Measurements from ENCODE around the gene TBC1D16. TPM values are rescaled to one million over a fixed set of nuclear protein-coding genes. Genes with fewer than 3 reads are reported as not detected.

TBC1D16 gene
- total RNA-seq, 1 experiment from 2014 or later = 55.4 TPM

DNA sequence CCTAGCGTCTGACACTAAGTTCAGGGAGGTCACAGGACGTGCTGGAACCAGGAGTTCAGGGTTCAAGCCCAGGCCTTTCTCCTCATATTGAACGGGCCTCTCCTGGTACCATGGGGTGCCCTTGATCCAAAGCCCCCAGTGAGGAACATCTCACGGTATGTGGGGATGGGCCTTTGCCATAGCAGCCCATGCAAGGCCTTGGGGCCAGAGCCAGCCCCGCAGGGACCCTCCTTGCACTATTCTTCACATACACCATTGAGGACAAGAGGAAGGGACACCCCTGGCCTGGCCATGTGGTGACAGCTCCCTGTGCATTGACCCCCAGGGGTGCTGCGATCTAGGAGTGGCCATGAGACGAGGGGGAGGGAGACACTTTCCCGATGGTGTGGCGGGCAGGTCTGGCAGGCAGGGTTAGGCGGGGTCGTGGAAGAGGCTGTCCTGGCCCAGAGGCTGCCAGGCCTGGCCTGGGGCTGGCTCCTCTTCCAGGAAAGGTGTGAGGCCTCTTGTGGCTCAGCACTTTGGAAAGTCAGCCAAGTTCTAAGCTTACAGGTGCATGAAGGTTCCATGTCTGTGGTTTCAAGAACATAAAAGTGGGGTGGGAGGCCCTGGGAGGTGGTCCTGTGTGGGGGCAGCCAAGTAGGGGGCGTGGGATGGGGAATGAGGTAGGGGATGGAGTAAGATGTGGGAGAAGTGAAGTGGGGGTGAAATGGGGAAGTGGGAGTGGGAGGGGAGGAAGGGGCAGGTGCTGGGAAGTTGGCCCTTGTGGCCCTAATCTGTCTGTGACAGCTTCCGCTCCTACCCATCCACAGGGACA lies 107.8 kb downstream of the TBC1D16 start:
- Mint-ChIP-seq H3K27me3 (ENCODE audit: insufficient read depth, unreplicated experiment) (no peaks in the 10 kb centered on the region), H3K36me3 (ENCODE audit: insufficient read depth, unreplicated experiment) (peaks cover 14% of the 10 kb centered on the region), H3K27ac (ENCODE audit: unreplicated experiment) (peak overlapping the region; percentile 70), H3K4me1 (ENCODE audit: low read depth, unreplicated experiment) (peaks cover 50% of the 10 kb centered on the region), H3K9me3 (ENCODE audit: unreplicated experiment) (no peaks in the 10 kb centered on the region), H3K4me3 (ENCODE audit: unreplicated experiment) (no peak overlapping the region)
- Histone ChIP-seq H3K27me3 (replicated peaks; ENCODE audit: control insufficient read depth, insufficient read depth, low read length) (no peaks in the 10 kb centered on the region), H3K4me3 (ENCODE audit: low read depth, low read length) (no peak overlapping the region), H3K4me1 (peaks cover 72% of the 10 kb centered on the region), H3K9me3 (no peaks in the 10 kb centered on the region), H3K36me3 (ENCODE audit: control insufficient read depth, insufficient read depth, low read length) (no peaks in the 10 kb centered on the region)
- TF ChIP-seq, protein P1, sequence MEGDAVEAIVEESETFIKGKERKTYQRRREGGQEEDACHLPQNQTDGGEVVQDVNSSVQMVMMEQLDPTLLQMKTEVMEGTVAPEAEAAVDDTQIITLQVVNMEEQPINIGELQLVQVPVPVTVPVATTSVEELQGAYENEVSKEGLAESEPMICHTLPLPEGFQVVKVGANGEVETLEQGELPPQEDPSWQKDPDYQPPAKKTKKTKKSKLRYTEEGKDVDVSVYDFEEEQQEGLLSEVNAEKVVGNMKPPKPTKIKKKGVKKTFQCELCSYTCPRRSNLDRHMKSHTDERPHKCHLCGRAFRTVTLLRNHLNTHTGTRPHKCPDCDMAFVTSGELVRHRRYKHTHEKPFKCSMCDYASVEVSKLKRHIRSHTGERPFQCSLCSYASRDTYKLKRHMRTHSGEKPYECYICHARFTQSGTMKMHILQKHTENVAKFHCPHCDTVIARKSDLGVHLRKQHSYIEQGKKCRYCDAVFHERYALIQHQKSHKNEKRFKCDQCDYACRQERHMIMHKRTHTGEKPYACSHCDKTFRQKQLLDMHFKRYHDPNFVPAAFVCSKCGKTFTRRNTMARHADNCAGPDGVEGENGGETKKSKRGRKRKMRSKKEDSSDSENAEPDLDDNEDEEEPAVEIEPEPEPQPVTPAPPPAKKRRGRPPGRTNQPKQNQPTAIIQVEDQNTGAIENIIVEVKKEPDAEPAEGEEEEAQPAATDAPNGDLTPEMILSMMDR (IDR thresholded peaks at IDR 0.05; ENCODE audit: insufficient read depth in 1 of 2, low read depth in 1 of 2, low read length in 1 of 2, severe bottlenecking in 1 of 2, unreplicated experiment in 1 of 2) = no peak
- POLR2A ChIA-PET = no interaction called here
- CTCF ChIA-PET = interaction anchor here (0.6 kb wide), 1 partner anchor 186 kb away, joined by 4 read pairs; no protein-coding TSS in a partner anchor
- intact Hi-C loops (cut with micrococcal nuclease; ENCODE audit: unreplicated experiment) = loop anchor here (2.0 to 10.0 kb wide), 2 partner anchors 65 to 177 kb away; partner anchors contain the start of gene GAA
- no TSS peak for BruUV-seq (replicated peaks)
- no peak for DNase-seq

DNA sequence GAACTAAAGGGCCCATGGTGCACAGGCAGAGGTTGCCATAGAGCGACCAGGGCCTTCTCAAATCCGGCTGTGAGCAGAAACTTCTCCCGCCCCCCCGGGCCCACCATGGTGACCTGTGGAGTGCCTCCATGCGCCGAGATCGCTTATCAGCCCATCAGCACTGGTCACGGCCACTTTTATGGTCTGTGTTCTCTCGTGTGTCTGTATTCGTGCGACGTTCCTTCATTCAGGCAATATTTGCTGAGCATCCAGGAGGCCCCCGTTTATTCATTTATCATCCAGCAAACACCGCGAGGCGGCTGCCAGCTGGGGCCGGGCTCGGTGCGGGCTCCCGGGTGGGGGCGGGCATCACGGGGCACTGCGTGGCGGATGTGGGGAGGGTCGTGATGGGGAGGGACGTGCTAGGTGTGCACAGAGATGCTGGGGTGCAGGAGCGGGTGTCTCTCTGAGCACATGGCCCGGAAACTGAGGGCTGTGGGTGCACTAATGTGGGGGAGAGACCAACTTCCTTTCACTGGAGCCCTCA lies 108.5 kb downstream of the TBC1D16 start:
- Histone ChIP-seq H3K36me3 (ENCODE audit: control insufficient read depth, insufficient read depth, low read length) (no peaks in the 10 kb centered on the region), H3K9me3 (no peaks in the 10 kb centered on the region), H3K27me3 (replicated peaks; ENCODE audit: control insufficient read depth, insufficient read depth, low read length) (no peaks in the 10 kb centered on the region), H3K4me1 (peaks cover 65% of the 10 kb centered on the region), H3K4me3 (ENCODE audit: low read depth, low read length) (no peak overlapping the region)
- Mint-ChIP-seq H3K9me3 (ENCODE audit: unreplicated experiment) (no peaks in the 10 kb centered on the region), H3K4me1 (ENCODE audit: low read depth, unreplicated experiment) (peaks cover 43% of the 10 kb centered on the region), H3K27ac (ENCODE audit: unreplicated experiment) (peak overlapping the region; percentile 90), H3K4me3 (ENCODE audit: unreplicated experiment) (no peak overlapping the region), H3K36me3 (ENCODE audit: insufficient read depth, unreplicated experiment) (peaks cover 7% of the 10 kb centered on the region), H3K27me3 (ENCODE audit: insufficient read depth, unreplicated experiment) (no peaks in the 10 kb centered on the region)
- POLR2A ChIA-PET = interaction anchor here (1.6 to 2.2 kb wide), 3 partner anchors 11 to 87 kb away, joined by 9 to 29 read pairs (median 22); partner anchors contain the start of gene CBX4
- TF ChIP-seq, protein P1 (IDR thresholded peaks at IDR 0.05; ENCODE audit: insufficient read depth in 1 of 2, low read depth in 1 of 2, low read length in 1 of 2, severe bottlenecking in 1 of 2, unreplicated experiment in 1 of 2) = no peak
- intact Hi-C loops (cut with micrococcal nuclease; ENCODE audit: unreplicated experiment) = loop anchor here (2.0 to 10.0 kb wide), 2 partner anchors 66 to 178 kb away; partner anchors contain the start of gene GAA
- CTCF ChIA-PET = interaction anchor here (1.3 to 2.7 kb wide), 5 partner anchors 9 to 87 kb away, joined by 3 to 22 read pairs (median 4); partner anchors contain the start of gene CBX4
- no peak for DNase-seq
- BruUV-seq (replicated peaks) = TSS peak; percentile 80

DNA sequence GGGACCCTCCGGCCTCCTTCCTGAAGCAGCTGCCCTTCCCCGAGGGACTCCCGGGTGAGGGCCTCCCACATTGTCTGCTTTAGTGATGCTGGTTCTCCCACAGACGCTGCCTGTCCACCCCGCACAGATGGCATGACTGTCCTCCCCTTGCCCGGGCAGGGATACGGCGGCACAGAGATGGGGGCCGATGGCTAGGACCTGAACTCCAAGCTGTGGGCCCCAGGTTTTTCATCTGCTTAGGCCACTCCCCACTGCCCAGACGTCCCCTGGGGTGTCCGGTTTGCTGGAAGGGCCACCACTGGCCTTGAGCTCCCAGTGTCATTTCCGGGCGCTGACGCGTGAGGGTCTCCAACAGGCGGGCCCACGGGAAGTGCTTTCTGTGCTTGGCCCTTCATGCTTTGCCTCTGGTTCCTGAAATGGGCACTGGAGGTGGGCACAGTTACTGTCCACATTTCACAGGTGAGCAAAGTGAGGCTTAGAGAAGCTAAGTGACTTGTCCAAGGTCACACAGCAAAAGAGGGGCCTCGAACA lies 109.0 kb downstream of the TBC1D16 start:
- no TSS peak for BruUV-seq (replicated peaks)
- TF ChIP-seq, protein P1 (IDR thresholded peaks at IDR 0.05; ENCODE audit: insufficient read depth in 1 of 2, low read depth in 1 of 2, low read length in 1 of 2, severe bottlenecking in 1 of 2, unreplicated experiment in 1 of 2) = no peak
- ChIA-PET POLR2A (interaction anchor here (0.5 to 2.2 kb wide), 8 partner anchors 11 to 184 kb away, joined by 3 to 29 read pairs (median 9); partner anchors contain the start of gene CBX4), CTCF (interaction anchor here (0.7 to 2.7 kb wide), 13 partner anchors 9 to 204 kb away, joined by 3 to 22 read pairs (median 4); partner anchors contain the start of gene CBX4)
- Mint-ChIP-seq H3K4me3 (ENCODE audit: unreplicated experiment) (no peak overlapping the region), H3K9me3 (ENCODE audit: unreplicated experiment) (no peaks in the 10 kb centered on the region), H3K36me3 (ENCODE audit: insufficient read depth, unreplicated experiment) (peaks cover 6% of the 10 kb centered on the region), H3K27me3 (ENCODE audit: insufficient read depth, unreplicated experiment) (no peaks in the 10 kb centered on the region), H3K4me1 (ENCODE audit: low read depth, unreplicated experiment) (peaks cover 38% of the 10 kb centered on the region), H3K27ac (ENCODE audit: unreplicated experiment) (peak overlapping the region; percentile 90)
- Histone ChIP-seq H3K4me1 (peaks cover 60% of the 10 kb centered on the region), H3K4me3 (ENCODE audit: low read depth, low read length) (no peak overlapping the region), H3K9me3 (no peaks in the 10 kb centered on the region), H3K36me3 (ENCODE audit: control insufficient read depth, insufficient read depth, low read length) (no peaks in the 10 kb centered on the region), H3K27me3 (replicated peaks; ENCODE audit: control insufficient read depth, insufficient read depth, low read length) (no peaks in the 10 kb centered on the region)
- intact Hi-C loops (cut with micrococcal nuclease; ENCODE audit: unreplicated experiment) = loop anchor here (1.0 to 10.0 kb wide), 3 partner anchors 10 to 178 kb away; partner anchors contain the start of gene GAA
- DNase-seq = no peak
